ENCODE data around the gene MCC.
A peak's percentile ranks its signal among the peaks of the same experiment; 100 is the strongest.

The MCC gene

GRCh38 chr5:113000466-113000865, 487.8 kb downstream of the MCC start:
- DNase-seq, result no peak

GRCh38 chr5:112998296-112998695, 490.0 kb downstream of the MCC start:
- DNase-seq, result no peak

GRCh38 chr5:112996830-112997374, 491.4 kb downstream of the MCC start:
- DNase-seq, result no peak

GRCh38 chr5:112995764-112996618, 492.3 kb downstream of the MCC start:
- DNase-seq, result peak; percentile 80

- DNase-seq, result no peak
Measured at GRCh38 chr5:112986224-112986623, 502.0 kb downstream of the MCC start.

GRCh38 chr5:112983363-112983762, 504.9 kb downstream of the MCC start:
- DNase-seq, result no peak

- no peak for DNase-seq
Measured at GRCh38 chr5:112979723-112980122, 508.5 kb downstream of the MCC start.

- no peak for DNase-seq
Measured at GRCh38 chr5:112978836-112979235, 509.4 kb downstream of the MCC start.

GRCh38 chr5:112977440-112977861, 510.8 kb downstream of the MCC start:
- no peak for DNase-seq

GRCh38 chr5:112976432-112977309, 511.6 kb downstream of the MCC start, which contains the start of gene DCP2:
DCP2 (plus strand) TSS chr5:112976798; CDS start chr5:112976934, 136 bp downstream.
- peak; percentile 97 for DNase-seq

GRCh38 chr5:112975721-112976431, 512.4 kb downstream of the MCC start:
- peak; percentile 12 for DNase-seq

GRCh38 chr5:112974901-112975300, 513.4 kb downstream of the MCC start:
- no peak for DNase-seq

GRCh38 chr5:112973904-112974303, 514.3 kb downstream of the MCC start:
- DNase-seq, result no peak

GRCh38 chr5:112973036-112973435, 515.2 kb downstream of the MCC start:
- no peak for DNase-seq
